HepG2 (cell line): ENCODE measurements around the gene GPT2. TPM values are rescaled to one million over a fixed set of nuclear protein-coding genes. Genes with fewer than 3 reads are reported as not detected.

Experiments
- ATF4 ChIP-seq, 2 experiments: fragments of 450-650 bp in 1 of 2; sonication (generic) in 1 of 2; formaldehyde crosslinking; IDR thresholded peaks; 2 replicates each; pipeline versions ENCODE4 v1.5.0 to v1.8.0; 2020 to 2022; ENCODE audit warnings: mild to moderate bottlenecking in 1 of 2, missing genetic modification reagents in 1 of 2
- ATF5 ChIP-seq: sonication (generic); formaldehyde crosslinking; IDR thresholded peaks from 2 replicates; pipeline ENCODE4 v1.4.0; 2020; ENCODE audit warnings: mild to moderate bottlenecking, low read depth, missing genetic modification reagents
- BORCS8-MEF2B ChIP-seq: sonication (generic); formaldehyde crosslinking; IDR thresholded peaks from 2 replicates; pipeline ENCODE4 v1.8.0; 2022; ENCODE audit warnings: mild to moderate bottlenecking, missing genetic modification reagents
- GRHL1 ChIP-seq: sonication (generic); formaldehyde crosslinking; conservative IDR thresholded peaks from 2 replicates; pipeline ENCODE4 v1.8.0; 2022; ENCODE audit warnings: missing genetic modification reagents
- HNF4A ChIP-seq: sonication (generic); formaldehyde crosslinking; IDR thresholded peaks from 2 replicates; pipeline ENCODE4 v1.4.0; 2020; ENCODE audit warnings: missing genetic modification reagents
- HNRNPLL ChIP-seq: fragments of 200-400 bp; formaldehyde crosslinking; IDR thresholded peaks from 2 replicates; pipeline ENCODE4 v1.6.1; 2017; ENCODE audit warnings: mild to moderate bottlenecking, low read depth, low read length; ENCODE audit not compliant: poor library complexity, severe bottlenecking
- KDM6A ChIP-seq: IDR thresholded peaks from 2 replicates; pipeline ENCODE4 v1.6.1; 2016; ENCODE audit warnings: low read depth
- MATR3 ChIP-seq: sonication (generic); formaldehyde crosslinking; IDR thresholded peaks from 2 replicates; pipeline ENCODE4 v1.4.0; 2020; ENCODE audit warnings: missing genetic modification reagents
- MBNL3 ChIP-seq: fragments of 250-450 bp; sonication (Bioruptor Pico); conservative IDR thresholded peaks from 2 replicates; pipeline ENCODE4 v1.8.0; 2022; ENCODE audit warnings: mild to moderate bottlenecking, inconsistent platforms
- PAWR ChIP-seq: sonication (generic); formaldehyde crosslinking; IDR thresholded peaks from 2 replicates; pipeline ENCODE4 v1.4.0; 2020; ENCODE audit warnings: missing genetic modification reagents, mild to moderate bottlenecking, borderline replicate concordance
- PHF21A ChIP-seq: sonication (generic); formaldehyde crosslinking; IDR thresholded peaks from 2 replicates; pipeline ENCODE4 v1.5.0; 2020; ENCODE audit warnings: mild to moderate bottlenecking, missing genetic modification reagents
- SIN3B ChIP-seq: fragments of 150-350 bp; IDR thresholded peaks from 2 replicates; pipeline ENCODE4 v1.6.1; 2014; ENCODE audit warnings: low read length
- THYN1 ChIP-seq: sonication (generic); formaldehyde crosslinking; IDR thresholded peaks from 2 replicates; pipeline ENCODE4 v1.8.1; 2023; ENCODE audit warnings: low read depth, mild to moderate bottlenecking, moderate library complexity, missing genetic modification reagents, borderline replicate concordance
- ZBTB8A ChIP-seq: sonication (generic); formaldehyde crosslinking; IDR thresholded peaks from 2 replicates; pipeline ENCODE4 v1.4.0; 2020; ENCODE audit warnings: mild to moderate bottlenecking, low read depth, missing genetic modification reagents, borderline replicate concordance
- ZGPAT ChIP-seq: IDR thresholded peaks from 2 replicates; pipeline ENCODE4 v1.6.1; 2016; ENCODE audit warnings: mild to moderate bottlenecking
- ZNF12 ChIP-seq: sonication (generic); formaldehyde crosslinking; IDR thresholded peaks from 2 replicates; pipeline ENCODE4 v1.5.0; 2020; ENCODE audit warnings: missing genetic modification reagents
- ZNF124 ChIP-seq: sonication (generic); formaldehyde crosslinking; IDR thresholded peaks from 2 replicates; pipeline ENCODE4 v1.4.0; 2020; ENCODE audit warnings: missing genetic modification reagents
- ZNF143 ChIP-seq: sonication (generic); formaldehyde crosslinking; IDR thresholded peaks from 2 replicates; pipeline ENCODE4 v1.4.0; 2020; ENCODE audit warnings: missing genetic modification reagents
- ZNF17 ChIP-seq: sonication (generic); formaldehyde crosslinking; IDR thresholded peaks from 2 replicates; pipeline ENCODE4 v1.5.0; 2020; ENCODE audit warnings: mild to moderate bottlenecking, missing genetic modification reagents
- ZNF251 ChIP-seq: sonication (generic); formaldehyde crosslinking; IDR thresholded peaks from 2 replicates; pipeline ENCODE4 v1.9.0; 2021; ENCODE audit warnings: mild to moderate bottlenecking, missing genetic modification reagents
- ZNF256 ChIP-seq: sonication (generic); formaldehyde crosslinking; conservative IDR thresholded peaks from 2 replicates; pipeline ENCODE4 v1.4.0; 2020; ENCODE audit warnings: missing genetic modification reagents
- ZNF333 ChIP-seq: sonication (generic); formaldehyde crosslinking; IDR thresholded peaks from 2 replicates; pipeline ENCODE4 v1.4.0; 2020; ENCODE audit warnings: mild to moderate bottlenecking, missing genetic modification reagents, borderline replicate concordance
- ZNF607 ChIP-seq: sonication (generic); formaldehyde crosslinking; IDR thresholded peaks from 2 replicates; pipeline ENCODE4 v1.5.1; 2020; ENCODE audit warnings: missing genetic modification reagents, mild to moderate bottlenecking, borderline replicate concordance
- ZNF737 ChIP-seq: sonication (generic); formaldehyde crosslinking; IDR thresholded peaks from 2 replicates; pipeline ENCODE4 v1.5.0; 2020; ENCODE audit warnings: missing genetic modification reagents, mild to moderate bottlenecking, borderline replicate concordance
- ZNF879 ChIP-seq: sonication (generic); formaldehyde crosslinking; IDR thresholded peaks from 2 replicates; pipeline ENCODE4 v1.8.1; 2023; ENCODE audit warnings: missing genetic modification reagents
- ZSCAN30 ChIP-seq: sonication (generic); formaldehyde crosslinking; IDR thresholded peaks from 2 replicates; pipeline ENCODE4 v1.5.0; 2020; ENCODE audit warnings: mild to moderate bottlenecking, missing genetic modification reagents
- ZZZ3 ChIP-seq: sonication (generic); formaldehyde crosslinking; IDR thresholded peaks from 2 replicates; pipeline ENCODE4 v1.4.0; 2020; ENCODE audit warnings: missing genetic modification reagents, mild to moderate bottlenecking, borderline replicate concordance
- polyA plus RNA-seq, 8 experiments: library from polyadenylated mRNA; depleted of rRNA in 3 of 8; stranded (reverse) in 7 of 8; unstranded in 1 of 8; fragments of >200 nt; fragmentation: Illumina TruSeq in 4 of 8; extraction: Trizol in 4 of 8; gene quantifications; 2 replicates each; pipeline versions ENCODE4 v1.2.1 to v1.2.3, GENCODE V29; 2011 to 2016; ENCODE audit warnings: low read depth in 4 of 8, missing spikeins in 1 of 8, mixed read lengths in 1 of 8; ENCODE audit not compliant: insufficient read depth in 1 of 8
- total RNA-seq, 5 experiments: library from RNA; depleted of rRNA; stranded (reverse); fragments of >200 nt; fragmentation: Illumina TruSeq; extraction: Trizol; gene quantifications; 2 replicates each; pipeline ENCODE4 v1.2.3, GENCODE V29; 2016; ENCODE audit warnings: low read depth in 1 of 5

The GPT2 gene
- total and polyA plus RNA-seq, 2 of the 13 experiments (the other 11 are each of a cell fraction or from before 2014, with no cell fraction given) = 138 to 267 TPM

- TF ChIP-seq ATF5 (CRISPR knock-in tag) (no peak), ZNF12 (no peak), PAWR (CRISPR knock-in tag) (no peak), ZNF256 (CRISPR knock-in tag) (no peak), BORCS8-MEF2B (CRISPR knock-in tag) (no peak), ZNF879 (CRISPR knock-in tag) (no peak), ATF4 (CRISPR knock-in tag; IDR thresholded peaks at IDR 0.05) (no peak), SIN3B (no peak), HNRNPLL (no peak), ZZZ3 (CRISPR knock-in tag) (no peak), ZNF17 (CRISPR knock-in tag) (no peak), ZGPAT (CRISPR knock-in tag) (no peak), ZNF251 (CRISPR knock-in tag) (no peak), ZNF737 (CRISPR knock-in tag) (no peak), MBNL3 (CRISPR knock-in tag) (no peak), ZSCAN30 (CRISPR knock-in tag) (no peak), MATR3 (CRISPR knock-in tag) (no peak), PHF21A (CRISPR knock-in tag) (no peak), THYN1 (CRISPR knock-in tag) (no peak), ZNF143 (CRISPR knock-in tag) (no peak), ZNF607 (CRISPR knock-in tag) (peak; percentile 82; the same call in 1 of the 2 replicates), KDM6A (peak; percentile 70; the same call in 1 of the 2 replicates), ZNF333 (no peak), GRHL1 (no peak), ZNF124 (CRISPR knock-in tag) (no peak; the same call in 1 of the 2 replicates), HNF4A (CRISPR knock-in tag) (peak; percentile 89), ZBTB8A (no peak)
Observed at GRCh38 chr16:46948548-46949166, 64.5 kb downstream of the GPT2 start (continued).
